T-helper 2 cell treated with Interferon-gamma antibody and Interleukin-4, amounts not matched to agents 5 μg/mL and 100 μg/mL, for 36 hours (primary cell): ENCODE measurements around the gene LRRN4CL.
"Not testable (repeated sequence)": the region's sequence is repeated elsewhere in the genome, so short reads cannot be mapped to it uniquely, and the experiment has no call there.

Experiments
- DNase-seq: peaks from one replicate; pipeline ENCODE4 v3.0.0; 2021; ENCODE audit warnings: low spot score
- H3K27ac Mint-ChIP-seq: one replicate; pipeline ENCODE4 v1.8.0; 2021; ENCODE audit warnings: mild to moderate bottlenecking, mixed read lengths
- H3K27me3 Mint-ChIP-seq: one replicate; pipeline ENCODE4 v1.8.0; 2021; ENCODE audit warnings: low read depth, mixed read lengths
- H3K36me3 Mint-ChIP-seq: one replicate; pipeline ENCODE4 v1.8.0; 2021; ENCODE audit warnings: low read depth, mixed read lengths
- H3K4me1 Mint-ChIP-seq: one replicate; pipeline ENCODE4 v1.8.0; 2021; ENCODE audit warnings: low read depth, mixed read lengths
- H3K4me3 Mint-ChIP-seq: one replicate; pipeline ENCODE4 v1.8.0; 2022; ENCODE audit warnings: mild to moderate bottlenecking, moderate library complexity, mixed read lengths
- H3K9me3 Mint-ChIP-seq: one replicate; pipeline ENCODE4 v1.8.0; 2021; ENCODE audit warnings: mixed read lengths

Gene LRRN4CL

GRCh38 chr11:62689421-62690183 is at the start of gene LRRN4CL:
TSS of gene LRRN4CL (minus strand) at chr11:62689530. CDS start at chr11:62688508, 1,022 bp downstream.
- Mint-ChIP-seq H3K27me3 (peaks cover 9% of the 10 kb centered on the region), H3K9me3 (no peaks in the 10 kb centered on the region), H3K36me3 (peaks cover 17% of the 10 kb centered on the region), H3K27ac (no peak within 1 kb of the TSS), H3K4me1 (peaks cover under 1% of the 10 kb centered on the region), H3K4me3 (no peak within 1 kb of the TSS)
- DNase-seq = no peak

DNA sequence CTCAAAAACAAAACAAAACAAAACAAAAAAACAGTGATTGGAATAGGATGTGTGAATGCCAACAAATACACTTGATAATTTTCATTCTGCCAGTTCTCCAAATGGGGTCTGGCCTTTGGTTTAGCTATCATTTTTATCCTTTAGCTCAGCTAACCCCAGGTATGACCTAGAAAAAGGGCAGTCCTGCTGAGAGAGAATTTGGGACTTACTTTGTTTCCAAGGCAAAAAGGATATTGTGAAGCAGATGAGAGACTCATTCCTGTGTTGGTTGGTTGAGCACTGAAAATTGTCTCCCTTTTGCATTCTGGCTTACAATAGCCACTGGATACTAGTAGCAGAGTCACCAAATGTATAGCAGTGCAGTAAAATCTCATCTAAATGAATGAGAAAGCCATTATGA is 47.9 kb upstream of the LRRN4CL start:
- Mint-ChIP-seq H3K9me3 (no peaks in the 10 kb centered on the region), H3K27ac (no peak overlapping the region), H3K36me3 (peaks cover 28% of the 10 kb centered on the region), H3K27me3 (no peaks in the 10 kb centered on the region), H3K4me3 (no peak overlapping the region), H3K4me1 (peaks cover 6% of the 10 kb centered on the region)
- DNase-seq = no peak

DNA sequence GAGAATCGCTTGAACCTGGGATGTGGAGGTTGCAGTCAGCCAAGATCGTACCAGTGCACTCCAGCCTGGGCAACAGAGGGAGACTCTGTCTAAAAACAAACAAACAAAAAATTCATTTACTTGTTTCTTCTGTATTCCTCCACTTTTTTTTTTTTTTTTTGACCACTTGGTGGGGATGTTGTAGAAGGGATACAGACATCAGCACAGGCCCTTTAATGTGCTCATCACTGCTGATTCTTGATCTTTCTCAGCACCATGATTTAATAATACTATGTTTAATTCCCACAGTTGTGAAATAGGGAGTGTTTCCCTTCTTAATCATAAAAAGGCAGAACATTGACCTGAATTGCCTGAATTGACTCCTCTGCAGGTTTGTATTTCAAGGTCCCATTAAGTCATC is 43.5 kb upstream of the LRRN4CL start:
- Mint-ChIP-seq H3K9me3 (no peaks in the 10 kb centered on the region), H3K4me1 (peaks cover 15% of the 10 kb centered on the region), H3K27ac (no peak overlapping the region), H3K36me3 (peaks cover 22% of the 10 kb centered on the region), H3K27me3 (no peaks in the 10 kb centered on the region), H3K4me3 (no peak overlapping the region)
- DNase-seq = no peak

DNA sequence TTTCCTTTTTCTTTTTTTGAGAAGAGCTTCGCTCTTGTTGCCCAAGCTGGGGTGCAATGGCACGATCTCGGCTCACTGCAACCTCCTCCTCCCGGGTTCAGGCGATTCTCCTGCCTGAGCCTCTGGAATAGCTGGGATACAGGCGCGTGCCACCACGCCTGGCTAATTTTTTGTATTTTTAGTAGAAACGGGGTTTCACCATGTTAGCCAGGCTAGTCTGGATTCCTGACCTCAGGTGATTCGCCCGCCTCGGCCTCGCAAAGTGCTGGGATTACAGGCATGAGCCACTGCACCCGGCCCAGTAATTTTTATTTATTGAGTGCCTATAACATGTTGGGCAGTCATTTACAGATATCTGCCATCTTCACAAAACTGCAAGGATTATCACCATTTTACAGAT is 40.7 kb upstream of the LRRN4CL start:
- H3K9me3 Mint-ChIP-seq, H3K27ac Mint-ChIP-seq, H3K27me3 Mint-ChIP-seq, DNase-seq: not testable (repeated sequence)
- Mint-ChIP-seq H3K4me3 (peak overlapping the region; percentile 79), H3K4me1 (peaks cover 20% of the 10 kb centered on the region), H3K36me3 (peaks cover 33% of the 10 kb centered on the region)

DNA sequence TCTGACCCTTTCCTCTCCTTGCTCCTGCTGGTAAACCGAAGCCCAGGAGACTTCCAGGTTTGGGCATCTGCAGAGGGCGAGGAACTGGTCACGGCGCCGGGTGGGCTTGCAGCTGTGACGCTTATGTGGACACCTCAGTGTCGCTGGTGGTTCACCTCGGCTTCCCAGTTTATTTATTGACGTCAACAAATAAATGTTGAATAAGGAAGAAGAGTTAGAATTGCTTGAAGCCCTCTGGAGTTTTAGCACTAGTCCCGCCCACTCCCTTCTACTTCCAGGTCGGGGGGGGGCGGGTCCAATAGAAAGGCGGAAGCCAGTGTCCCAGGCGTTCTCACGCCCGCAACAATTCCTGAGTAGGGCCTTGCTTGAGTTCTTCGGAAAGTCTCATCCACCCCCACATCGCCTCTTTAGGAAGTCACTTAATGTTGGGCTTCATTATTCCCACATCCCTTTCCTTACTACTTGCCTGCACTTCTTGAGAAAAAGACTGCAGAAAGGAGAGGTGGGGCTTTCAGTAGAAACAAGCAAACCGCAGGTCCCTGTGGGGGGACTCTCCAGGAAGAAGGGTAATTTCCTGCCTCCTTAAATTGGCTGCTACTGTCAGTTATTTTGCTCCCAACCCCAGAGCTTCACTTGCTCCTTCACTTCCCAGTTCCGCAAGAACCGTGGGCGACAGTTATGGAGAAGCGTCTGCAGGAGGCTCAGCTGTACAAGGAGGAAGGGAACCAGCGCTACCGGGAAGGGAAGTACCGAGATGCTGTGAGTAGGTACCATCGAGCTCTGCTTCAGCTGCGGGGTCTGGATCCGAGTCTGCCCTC is 39.0 kb upstream of the LRRN4CL start, which contains the start of gene TTC9C:
Gene TTC9C (plus strand): TSS at position 316 of the 818 bp plus-strand sequence. CDS start 363 bp downstream, at position 679.
- DNase-seq = peak; percentile 81
- Mint-ChIP-seq H3K27me3 (peaks cover 3% of the 10 kb centered on the region), H3K36me3 (peaks cover 46% of the 10 kb centered on the region), H3K4me3 (peak within 1 kb of the TSS; percentile 99), H3K4me1 (peaks cover 29% of the 10 kb centered on the region), H3K27ac (peak within 1 kb of the TSS; percentile 98), H3K9me3 (no peaks in the 10 kb centered on the region)

DNA sequence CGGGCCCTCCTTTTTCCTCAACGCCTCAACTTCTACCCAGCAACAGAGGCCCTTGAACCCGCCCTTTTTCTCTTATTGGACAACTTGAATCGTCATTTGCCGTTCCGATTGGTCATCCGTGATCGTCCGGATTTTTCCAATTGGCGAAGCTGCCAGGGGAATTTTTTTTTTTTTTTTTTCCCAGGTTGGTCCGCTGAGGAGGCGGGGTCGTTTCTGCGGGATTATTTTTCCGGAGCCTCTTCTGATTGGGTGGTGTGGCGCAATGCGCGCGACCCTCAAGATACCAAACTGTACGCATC is 38.5 kb upstream of the LRRN4CL start:
- Mint-ChIP-seq H3K9me3 (no peaks in the 10 kb centered on the region), H3K27me3 (peaks cover 3% of the 10 kb centered on the region), H3K4me1 (peaks cover 25% of the 10 kb centered on the region), H3K27ac (peak overlapping the region; percentile 98), H3K36me3 (peaks cover 44% of the 10 kb centered on the region), H3K4me3 (peak overlapping the region; percentile 99)
- DNase-seq = peak; percentile 87

- H3K9me3 Mint-ChIP-seq = no peaks in the 10 kb centered on the region
- H3K27ac Mint-ChIP-seq = peak within 1 kb of the TSS; percentile 98
- H3K27me3 Mint-ChIP-seq = peaks cover 3% of the 10 kb centered on the region
- peak; percentile 100 for DNase-seq
- H3K4me1 Mint-ChIP-seq = peaks cover 30% of the 10 kb centered on the region
- peaks cover 49% of the 10 kb centered on the region for H3K36me3 Mint-ChIP-seq
- peak within 1 kb of the TSS; percentile 99 for H3K4me3 Mint-ChIP-seq
Observed at GRCh38 chr11:62727165-62727871, 38.0 kb upstream of the LRRN4CL start, which contains the start of gene HNRNPUL2. TSS of gene HNRNPUL2 (minus strand) at chr11:62727457. CDS start at chr11:62727156, 301 bp downstream.

GRCh38 chr11:62726915-62727164 is 37.5 kb upstream of the LRRN4CL start:
- Mint-ChIP-seq H3K36me3 (peaks cover 54% of the 10 kb centered on the region), H3K27ac (peak overlapping the region; percentile 98), H3K4me1 (peaks cover 33% of the 10 kb centered on the region), H3K27me3 (peaks cover 3% of the 10 kb centered on the region), H3K9me3 (no peaks in the 10 kb centered on the region), H3K4me3 (peak overlapping the region; percentile 99)
- no peak for DNase-seq

DNA sequence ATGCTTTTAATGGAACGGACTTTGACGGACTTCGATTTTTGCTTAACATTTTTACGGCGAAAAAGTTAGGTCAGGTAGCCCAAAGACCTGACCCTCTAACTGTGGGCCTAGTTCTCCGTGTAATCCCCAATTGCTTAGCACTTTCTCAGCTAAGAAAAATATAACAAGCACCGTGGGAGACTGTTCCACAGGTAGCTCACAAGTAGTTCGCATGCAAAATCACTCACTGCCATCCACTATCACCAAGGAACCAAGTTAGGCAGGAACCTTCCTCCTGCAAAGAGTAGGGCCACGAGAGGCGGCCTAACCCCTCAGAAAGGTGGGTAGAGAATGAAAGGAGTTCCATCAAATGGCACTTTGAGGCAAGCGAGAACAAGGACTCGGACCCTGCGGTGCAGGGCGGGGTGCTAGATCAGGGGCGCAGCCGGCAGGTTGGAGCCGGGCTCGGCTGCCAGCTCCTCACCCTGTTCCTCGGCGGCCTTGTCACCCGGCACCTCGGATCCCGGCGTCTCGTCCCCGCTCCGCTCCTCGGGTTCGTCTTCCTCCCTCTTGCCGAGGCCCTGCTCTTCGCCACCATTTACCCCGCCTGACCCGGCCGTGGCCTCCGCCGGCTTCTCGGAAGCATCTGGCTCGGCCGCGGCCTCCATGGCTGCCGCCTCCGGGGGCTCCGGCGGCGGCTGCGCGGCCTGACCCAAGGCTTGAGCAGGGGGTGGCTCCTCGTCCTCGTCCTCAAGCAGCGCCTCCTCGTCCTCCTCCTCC is 37.0 kb upstream of the LRRN4CL start:
- no peak for DNase-seq
- Mint-ChIP-seq H3K4me1 (peaks cover 39% of the 10 kb centered on the region), H3K4me3 (peak overlapping the region; percentile 99)

DNA sequence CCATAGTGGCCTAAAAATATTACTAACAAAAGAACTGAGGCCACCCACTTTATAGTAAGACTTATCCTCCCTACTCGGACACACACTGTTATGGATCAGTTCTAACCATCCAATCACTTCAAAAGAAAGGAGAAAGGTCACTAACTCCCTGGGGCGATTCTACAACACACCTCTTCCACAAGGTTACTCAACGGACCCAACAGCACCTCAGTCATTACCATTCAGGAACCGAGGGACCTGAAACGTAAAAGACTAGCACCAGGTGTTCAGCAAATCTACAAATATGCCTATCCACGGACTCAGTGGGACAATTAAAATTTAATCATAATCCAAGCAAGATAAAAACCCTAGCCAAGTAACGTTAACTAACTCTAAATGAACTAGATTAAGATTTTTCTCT is 36.3 kb upstream of the LRRN4CL start:
- H3K36me3 Mint-ChIP-seq = peaks cover 63% of the 10 kb centered on the region
- peaks cover 38% of the 10 kb centered on the region for H3K4me1 Mint-ChIP-seq

More for the DNA sequence above, 37.0 kb upstream of the LRRN4CL start:
- Mint-ChIP-seq H3K27ac (peak overlapping the region; percentile 98), H3K27me3 (peaks cover 3% of the 10 kb centered on the region), H3K36me3 (peaks cover 59% of the 10 kb centered on the region), H3K9me3 (no peaks in the 10 kb centered on the region)

DNA sequence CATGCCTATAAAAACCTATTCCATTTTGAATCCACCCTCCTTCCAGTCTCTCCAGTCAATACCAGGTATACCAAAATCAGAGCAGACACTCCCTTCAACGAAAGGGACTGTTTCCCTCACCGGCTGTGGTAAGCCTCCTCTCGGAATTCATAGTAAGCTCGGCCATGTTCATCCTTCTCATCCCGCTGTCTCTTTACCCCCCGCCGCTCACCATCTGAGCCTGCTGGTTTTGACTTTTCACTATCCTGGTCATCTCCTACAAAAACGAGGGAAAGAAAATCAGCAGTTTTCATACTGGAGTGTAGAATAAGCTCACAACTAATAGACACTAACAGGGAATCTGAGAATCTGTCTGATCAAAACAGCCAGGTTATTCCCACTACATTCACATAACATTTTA is 34.8 kb upstream of the LRRN4CL start:
- Mint-ChIP-seq H3K9me3 (no peaks in the 10 kb centered on the region), H3K4me1 (peaks cover 41% of the 10 kb centered on the region), H3K27ac (peak overlapping the region; percentile 8), H3K36me3 (peaks cover 77% of the 10 kb centered on the region), H3K4me3 (peak overlapping the region; percentile 99), H3K27me3 (peaks cover 3% of the 10 kb centered on the region)
- DNase-seq = no peak

More for the DNA sequence above, 36.3 kb upstream of the LRRN4CL start:
- no peak for DNase-seq
- H3K9me3 Mint-ChIP-seq = no peaks in the 10 kb centered on the region
- peak overlapping the region; percentile 99 for H3K4me3 Mint-ChIP-seq
- H3K27ac Mint-ChIP-seq = peak overlapping the region; percentile 98
- peaks cover 3% of the 10 kb centered on the region for H3K27me3 Mint-ChIP-seq

GRCh38 chr11:62721994-62722393 is 32.7 kb upstream of the LRRN4CL start:
- no peaks in the 10 kb centered on the region for H3K9me3 Mint-ChIP-seq
- peaks cover 88% of the 10 kb centered on the region for H3K36me3 Mint-ChIP-seq
- no peak overlapping the region for H3K27ac Mint-ChIP-seq
- peak overlapping the region; percentile 7 for H3K4me3 Mint-ChIP-seq
- H3K4me1 Mint-ChIP-seq = peaks cover 48% of the 10 kb centered on the region
- DNase-seq = no peak
- no peaks in the 10 kb centered on the region for H3K27me3 Mint-ChIP-seq

- no peak overlapping the region for H3K4me3 Mint-ChIP-seq
- DNase-seq = no peak
Observed at GRCh38 chr11:62719302-62719978, 30.1 kb upstream of the LRRN4CL start.

More at GRCh38 chr11:62719302-62719978, 30.1 kb upstream of the LRRN4CL start:
- H3K4me1 Mint-ChIP-seq = peaks cover 54% of the 10 kb centered on the region
- H3K9me3 Mint-ChIP-seq = no peaks in the 10 kb centered on the region
- H3K27me3 Mint-ChIP-seq = no peaks in the 10 kb centered on the region
- H3K27ac Mint-ChIP-seq = no peak overlapping the region
- H3K36me3 Mint-ChIP-seq = peaks cover 89% of the 10 kb centered on the region
